Measurements from ENCODE around the gene RBFOX1.

- TF ChIP-seq CTCF (IDR thresholded peaks at IDR 0.05) (no peak), POLR2A (IDR thresholded peaks at IDR 0.05) (no peak)
Observed at GRCh38 chr16:7437135-7437804, 104.6 kb downstream of the RBFOX1 start.
